Esophagus muscularis mucosa (tissue), 4 donors: ENCODE measurements around the gene SOX5. TPM values are rescaled to one million over a fixed set of nuclear protein-coding genes. Genes with fewer than 3 reads are reported as not detected.
"Not testable (repeated sequence)": the region's sequence is repeated elsewhere in the genome, so short reads cannot be mapped to it uniquely, and the experiment has no call there.

Experiments used
- DNase-seq: peaks from one replicate; pipeline ENCODE4 v3.0.0-alpha.2; 2017; ENCODE audit errors: extremely low spot score
- H3K27ac ChIP-seq, 4 donors: fragments of 200-600 bp; sonication (generic); replicated peaks in 1 of 4; 1 replicate in 3 of 4; 2 replicates in 1 of 4; pipeline ENCODE4 v1.5.1; 2016 to 2019; ENCODE audit warnings: mild to moderate bottlenecking in 1 of 4
- H3K27me3 ChIP-seq, 4 donors: fragments of 200-600 bp; sonication (generic); one replicate each; pipeline versions ENCODE4 v1.5.1 to v1.6.0; 2016 to 2019
- H3K36me3 ChIP-seq, 4 donors: fragments of 200-600 bp; sonication (generic); one replicate each; pipeline ENCODE4 v1.5.1; 2016 to 2019
- H3K4me1 ChIP-seq, 4 donors: fragments of 200-600 bp; sonication (generic); one replicate each; pipeline ENCODE4 v1.5.1; 2016 to 2019
- H3K4me3 ChIP-seq, 4 donors: fragments of 200-600 bp; sonication (generic); 1 replicate in 2 of 4; 2 replicates in 2 of 4; pipeline ENCODE4 v1.5.1; 2016 to 2019; ENCODE audit warnings: mild to moderate bottlenecking in 4 of 4, moderate library complexity in 1 of 4
- H3K9me3 ChIP-seq, 4 donors: fragments of 200-600 bp; sonication (generic); 1 replicate in 3 of 4; 2 replicates in 1 of 4; pipeline ENCODE4 v1.5.1; 2016 to 2019
- EP300 ChIP-seq: sonication (generic); formaldehyde crosslinking; IDR thresholded peaks from one replicate; pipeline ENCODE4 v1.6.1; 2017; ENCODE audit warnings: antibody characterized with exemption
- POLR2A ChIP-seq: fragments of 450-650 bp; IDR thresholded peaks from one replicate; pipeline ENCODE4 v1.6.1; 2017; ENCODE audit warnings: antibody characterized with exemption, moderate library complexity, mild to moderate bottlenecking, low read depth
- POLR2AphosphoS5 ChIP-seq, 2 donors: sonication (generic); formaldehyde crosslinking; IDR thresholded peaks; one replicate each; pipeline ENCODE4 v1.6.1; 2017; ENCODE audit warnings: antibody characterized with exemption in 2 of 2
- WGBS: methylation state at CpG from one replicate; pipeline ENCODE4 v1.1.5; 2018; 5-methylcytosine and 5-hydroxymethylcytosine counted together
- intact Hi-C: fragments of 100-400 bp; cut with DNase I; formaldehyde crosslinking; loops from one replicate; pipeline ENCODE4 v1.15.1; 2023
- total RNA-seq, 4 donors: library from RNA; depleted of rRNA; stranded (reverse); fragments of >200 nt; gene quantifications; one replicate each; pipeline versions ENCODE4 v1.1.0 to v1.2.1, GENCODE V29; 2016
- TF ChIP-seq, protein P1 (sequence below), 3 experiments: fragments of 200-600 bp in 2 of 3; fragments of 450-650 bp in 1 of 3; sonication (generic) in 2 of 3; IDR thresholded peaks; one replicate each; pipeline ENCODE4 v1.5.1; 2017 to 2019; ENCODE audit warnings: antibody characterized with exemption in 3 of 3, mild to moderate bottlenecking in 2 of 3, moderate library complexity in 1 of 3

SOX5 gene
- total RNA-seq, 4 donors from 2014 or later, result 7.1 to 11.6 (median 8.8) TPM

DNA sequence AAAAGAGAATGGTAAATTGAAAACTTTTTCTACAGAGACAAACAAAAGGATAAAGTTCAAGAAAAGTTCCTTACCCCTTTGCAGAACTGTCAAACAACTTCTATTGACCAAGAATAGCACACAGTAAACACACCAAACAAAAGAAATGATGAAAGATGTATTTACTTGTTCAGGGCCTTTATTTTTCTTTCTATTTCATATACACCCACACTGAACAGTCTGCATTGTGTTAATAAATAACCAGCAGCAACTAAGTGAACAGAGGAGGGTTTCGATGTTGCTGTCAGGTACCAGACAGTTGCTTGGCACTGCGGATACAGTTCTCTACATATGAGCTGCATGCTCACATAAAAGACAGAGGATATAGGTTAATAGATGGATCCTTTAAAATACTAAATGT is 122.1 kb downstream of the SOX5 start:
- no peaks in the 10 kb centered on the region for H3K4me1 ChIP-seq
- DNase-seq, result no peak
- no peaks in the 10 kb centered on the region for H3K27me3 ChIP-seq
- intact Hi-C loops, result no loop called here
- no peaks in the 10 kb centered on the region for H3K9me3 ChIP-seq
- WGBS, result 94% methylated on average over 2 of the region's 2 CpGs
- H3K4me3 ChIP-seq, result no peak overlapping the region
- TF ChIP-seq POLR2AphosphoS5 (IDR thresholded peaks at IDR 0.05), result no peak
- TF ChIP-seq POLR2A, result no peak
- no peak for TF ChIP-seq EP300
- TF ChIP-seq, protein P1, sequence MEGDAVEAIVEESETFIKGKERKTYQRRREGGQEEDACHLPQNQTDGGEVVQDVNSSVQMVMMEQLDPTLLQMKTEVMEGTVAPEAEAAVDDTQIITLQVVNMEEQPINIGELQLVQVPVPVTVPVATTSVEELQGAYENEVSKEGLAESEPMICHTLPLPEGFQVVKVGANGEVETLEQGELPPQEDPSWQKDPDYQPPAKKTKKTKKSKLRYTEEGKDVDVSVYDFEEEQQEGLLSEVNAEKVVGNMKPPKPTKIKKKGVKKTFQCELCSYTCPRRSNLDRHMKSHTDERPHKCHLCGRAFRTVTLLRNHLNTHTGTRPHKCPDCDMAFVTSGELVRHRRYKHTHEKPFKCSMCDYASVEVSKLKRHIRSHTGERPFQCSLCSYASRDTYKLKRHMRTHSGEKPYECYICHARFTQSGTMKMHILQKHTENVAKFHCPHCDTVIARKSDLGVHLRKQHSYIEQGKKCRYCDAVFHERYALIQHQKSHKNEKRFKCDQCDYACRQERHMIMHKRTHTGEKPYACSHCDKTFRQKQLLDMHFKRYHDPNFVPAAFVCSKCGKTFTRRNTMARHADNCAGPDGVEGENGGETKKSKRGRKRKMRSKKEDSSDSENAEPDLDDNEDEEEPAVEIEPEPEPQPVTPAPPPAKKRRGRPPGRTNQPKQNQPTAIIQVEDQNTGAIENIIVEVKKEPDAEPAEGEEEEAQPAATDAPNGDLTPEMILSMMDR (IDR thresholded peaks at IDR 0.05), result no peak
- no peak overlapping the region for H3K27ac ChIP-seq
- H3K36me3 ChIP-seq, result no peaks in the 10 kb centered on the region

DNA sequence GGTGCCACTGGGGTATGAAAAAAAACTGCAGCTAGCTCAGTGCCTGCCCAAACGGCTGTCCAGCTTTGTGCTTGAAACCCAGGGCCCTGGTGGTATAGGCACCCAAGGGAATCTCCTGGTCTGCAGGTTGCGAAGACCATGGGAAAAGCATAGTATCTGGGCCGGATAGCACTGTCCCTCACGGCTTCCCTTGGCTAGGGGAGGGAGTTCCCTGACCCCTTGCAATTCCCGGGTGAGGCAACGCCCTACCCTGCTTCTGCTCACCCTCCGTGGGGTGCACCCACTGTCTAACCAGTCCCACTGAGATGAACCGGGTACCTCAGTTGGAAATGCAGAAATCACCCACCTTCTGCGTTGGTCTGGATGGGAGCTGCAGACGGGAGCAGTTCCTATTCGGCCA is 124.3 kb downstream of the SOX5 start:
- H3K27ac ChIP-seq, intact Hi-C loops, H3K4me3 ChIP-seq, DNase-seq, H3K4me1 ChIP-seq, H3K27me3 ChIP-seq, H3K9me3 ChIP-seq, H3K36me3 ChIP-seq: not testable (repeated sequence)
- WGBS, result 90% methylated on average over 11 of the region's 11 CpGs

GRCh38 chr12:23824358-23824757 is 125.1 kb downstream of the SOX5 start:
- H3K36me3 ChIP-seq, result no peaks in the 10 kb centered on the region
- no CpG with 5 or more reads among the region's 8 CpGs for WGBS
- intact Hi-C loops, result no loop called here
- no peaks in the 10 kb centered on the region for H3K4me1 ChIP-seq
- no peak for TF ChIP-seq POLR2A
- H3K9me3 ChIP-seq, result no peaks in the 10 kb centered on the region
- H3K4me3 ChIP-seq, result no peak overlapping the region
- no peaks in the 10 kb centered on the region for H3K27me3 ChIP-seq
- no peak overlapping the region for H3K27ac ChIP-seq
- no peak for DNase-seq

- H3K4me3 ChIP-seq, H3K4me1 ChIP-seq, H3K27me3 ChIP-seq, H3K36me3 ChIP-seq, H3K27ac ChIP-seq, H3K9me3 ChIP-seq, DNase-seq, intact Hi-C loops: not testable (repeated sequence)
These were observed 126.6 kb downstream of the SOX5 start for GRCh38 chr12:23822883-23823282.

DNA sequence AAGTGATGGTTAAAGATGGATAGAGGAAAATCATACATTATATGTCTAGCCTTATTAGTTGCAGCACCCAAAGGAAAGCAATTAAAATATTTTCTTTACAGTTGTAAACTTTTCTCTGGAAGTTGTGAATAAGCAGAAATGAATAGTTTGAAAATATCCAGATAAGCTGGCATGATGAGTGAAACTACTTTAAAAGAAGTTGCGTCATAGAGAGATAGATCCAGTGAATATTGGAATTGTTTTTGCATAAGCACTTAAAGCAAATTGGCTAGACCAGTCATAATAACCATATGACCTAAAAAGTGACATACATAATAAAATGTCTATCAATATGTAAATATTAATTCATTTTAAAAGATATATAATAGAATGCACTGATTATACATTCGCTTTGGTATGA is 132.1 kb downstream of the SOX5 start:
- Histone ChIP-seq H3K4me1 (no peaks in the 10 kb centered on the region), H3K9me3 (no peaks in the 10 kb centered on the region), H3K36me3 (no peaks in the 10 kb centered on the region), H3K27ac (no peak overlapping the region), H3K27me3 (no peaks in the 10 kb centered on the region), H3K4me3 (no peak overlapping the region)
- intact Hi-C loops, result no loop called here
- 96% methylated on average over 2 of the region's 2 CpGs for WGBS
- DNase-seq, result no peak
- TF ChIP-seq, protein P1 (IDR thresholded peaks at IDR 0.05), result no peak
- TF ChIP-seq POLR2A, result no peak
- TF ChIP-seq EP300, result no peak
- TF ChIP-seq POLR2AphosphoS5 (IDR thresholded peaks at IDR 0.05), result no peak

GRCh38 chr12:23816394-23816851 is 133.0 kb downstream of the SOX5 start:
- DNase-seq, result no peak
- WGBS, result 91% methylated on average over 4 of the region's 4 CpGs
- H3K9me3 ChIP-seq, result no peaks in the 10 kb centered on the region
- TF ChIP-seq, protein P1 (IDR thresholded peaks at IDR 0.05), result no peak
- no peak for TF ChIP-seq EP300
- TF ChIP-seq POLR2AphosphoS5 (IDR thresholded peaks at IDR 0.05), result no peak
- no peak for TF ChIP-seq POLR2A
- intact Hi-C loops, result no loop called here
- no peak overlapping the region for H3K27ac ChIP-seq
- H3K27me3 ChIP-seq, result no peaks in the 10 kb centered on the region
- H3K36me3 ChIP-seq, result no peaks in the 10 kb centered on the region
- H3K4me1 ChIP-seq, result no peaks in the 10 kb centered on the region
- H3K4me3 ChIP-seq, result no peak overlapping the region
